Islet precursor cell (in vitro differentiated cells): ENCODE results near the gene SKAP1.
"Not testable (repeated sequence)": the region's sequence is repeated elsewhere in the genome, so short reads cannot be mapped to it uniquely, and the experiment has no call there.

ENCODE experiments used
- DNase-seq: peaks from one replicate; pipeline ENCODE4 v3.0.0-alpha.2; 2018

Gene SKAP1

DNA sequence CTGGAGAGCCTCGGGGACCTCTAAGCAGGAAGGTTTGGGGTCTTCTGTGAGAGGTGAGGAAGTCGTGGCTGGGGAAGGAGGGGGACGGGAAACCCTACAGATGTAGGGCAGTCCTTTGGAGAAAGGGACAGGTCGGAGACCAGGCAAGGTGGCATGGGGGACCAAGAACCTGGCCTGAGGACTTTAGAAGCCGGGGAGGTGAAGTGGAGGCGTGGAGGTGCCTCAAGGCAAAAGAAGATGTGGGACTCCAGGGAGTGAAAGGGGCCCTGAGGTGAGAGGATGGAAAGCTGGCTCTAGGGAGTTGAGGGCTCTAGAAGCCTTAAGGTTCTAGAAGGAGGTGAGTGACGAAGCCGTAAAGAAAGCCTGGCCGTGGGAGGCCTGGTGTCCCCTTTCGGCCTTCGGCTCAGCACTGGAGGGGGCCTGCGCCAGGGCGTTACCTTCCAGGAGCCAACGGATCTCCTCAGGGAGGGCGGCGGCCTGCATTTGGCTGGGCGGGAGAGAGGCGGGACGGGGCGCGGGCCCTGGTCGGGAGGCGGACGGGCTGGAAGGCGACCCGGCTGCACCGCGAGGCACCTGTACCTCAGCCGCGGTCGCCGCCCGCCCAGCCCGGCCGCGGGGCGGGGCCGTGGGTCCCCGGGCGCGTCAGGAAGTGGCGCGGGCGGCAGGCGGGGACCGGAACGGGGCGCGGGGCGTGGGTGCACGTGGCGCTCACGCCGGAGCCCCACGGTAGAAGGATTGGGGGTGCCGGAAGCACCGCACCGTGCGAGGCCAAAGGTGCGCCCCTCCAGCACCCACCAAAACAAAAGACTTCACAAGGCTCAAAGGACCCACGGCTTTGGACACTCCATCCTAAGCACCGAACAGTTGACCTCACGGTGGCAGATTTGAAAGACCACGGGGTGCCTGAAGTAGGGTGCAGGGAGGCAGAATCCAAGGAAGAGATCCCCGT, at the start of gene SKAP1:
Gene SKAP1, minus strand, starts transcription at position 577 of the 949 bp plus-strand sequence.
- DNase-seq = no peak

- DNase-seq = no peak
Measured at GRCh38 chr17:48479014-48479402, 49.0 kb upstream of the SKAP1 start.

DNA sequence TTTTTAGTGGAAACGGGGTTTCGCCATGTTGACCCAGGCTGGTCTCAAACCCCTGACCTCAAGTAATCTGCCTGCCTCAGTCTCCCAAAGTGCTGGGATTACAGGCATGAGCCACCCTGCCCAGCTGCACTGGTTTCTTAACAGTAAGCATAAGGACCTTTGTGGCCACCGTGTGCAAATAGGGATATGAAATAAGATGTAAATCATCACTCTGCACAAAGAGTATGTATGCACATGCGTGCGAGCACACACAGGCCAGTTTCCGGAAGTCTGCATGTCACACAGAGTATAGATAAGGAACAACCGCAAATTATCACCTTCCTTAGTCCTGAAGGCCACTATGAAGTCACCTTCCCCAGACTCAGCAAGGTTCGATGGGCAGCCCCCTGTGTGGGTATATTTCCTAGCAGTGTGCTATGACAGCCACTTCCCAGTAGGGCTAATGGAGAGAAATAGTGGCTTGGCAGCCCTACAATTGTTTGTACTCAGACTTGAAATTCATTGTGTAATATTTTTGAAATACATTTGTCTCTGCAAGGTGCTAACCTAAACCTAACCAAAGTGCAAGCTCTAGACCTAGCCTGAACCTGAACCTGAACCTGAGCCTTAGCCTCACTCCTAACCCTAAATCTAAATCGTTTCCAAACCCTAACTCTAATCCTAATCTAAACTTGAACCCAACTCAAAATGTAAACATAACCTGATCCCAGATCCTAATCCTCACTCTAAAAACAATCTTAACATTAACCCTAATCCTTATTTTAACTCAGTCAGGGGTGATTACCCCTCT, 48.4 kb upstream of the SKAP1 start:
- no peak for DNase-seq

- no peak for DNase-seq
Measured at GRCh38 chr17:48477221-48477620, 47.2 kb upstream of the SKAP1 start.

GRCh38 chr17:48472411-48473281, 42.6 kb upstream of the SKAP1 start:
- peak; percentile 92 for DNase-seq

DNA sequence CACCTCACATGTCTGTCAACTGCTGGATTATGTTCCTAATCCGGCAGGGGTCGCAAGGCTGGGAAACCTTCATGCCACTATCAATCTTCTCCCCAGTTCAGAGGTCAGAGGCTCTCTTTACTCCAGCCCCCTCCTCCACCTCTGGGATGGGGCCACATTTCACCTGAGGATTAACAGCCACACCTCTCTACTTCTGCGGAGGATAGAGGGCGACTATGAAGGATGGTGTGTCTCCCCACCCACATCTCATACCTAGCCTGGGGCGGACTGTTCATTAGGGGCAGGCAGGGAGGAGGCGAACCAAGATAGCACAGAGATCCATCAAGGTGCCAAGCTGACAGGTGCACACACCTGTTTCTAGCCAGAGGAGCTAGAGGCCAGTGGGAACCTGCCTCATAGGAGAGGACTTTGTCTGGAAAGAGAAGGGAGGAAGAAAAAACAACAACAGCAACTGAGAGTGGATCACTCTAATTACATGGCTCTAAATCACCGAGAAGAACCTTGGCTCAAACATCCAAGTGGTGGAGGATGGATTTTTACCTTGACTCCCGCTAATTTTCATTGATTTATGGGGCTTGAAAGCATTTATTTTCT, 41.9 kb upstream of the SKAP1 start:
- no peak for DNase-seq

GRCh38 chr17:48470388-48471034, 40.5 kb upstream of the SKAP1 start:
- DNase-seq = no peak

DNA sequence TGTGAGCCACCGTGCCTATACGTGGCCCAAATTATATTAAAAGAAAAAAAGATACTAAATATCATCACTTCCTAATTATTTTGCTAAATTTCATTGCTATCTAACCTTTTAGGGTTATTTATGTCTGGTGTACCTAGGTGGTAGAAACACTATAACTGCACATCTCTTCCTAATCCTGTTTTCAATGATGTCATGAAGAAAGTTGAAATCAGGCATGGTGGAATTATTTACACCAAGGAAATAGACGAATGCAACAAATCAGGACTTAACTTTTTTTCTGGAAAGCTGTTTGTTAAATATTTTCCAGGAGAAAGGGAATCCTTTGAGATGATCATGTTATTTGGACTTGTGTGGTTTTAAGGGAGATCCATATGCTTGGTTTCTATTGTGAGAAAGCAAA, 39.2 kb upstream of the SKAP1 start:
- no peak for DNase-seq

- no peak for DNase-seq
Measured at GRCh38 chr17:48468299-48468698, 38.3 kb upstream of the SKAP1 start.

DNA sequence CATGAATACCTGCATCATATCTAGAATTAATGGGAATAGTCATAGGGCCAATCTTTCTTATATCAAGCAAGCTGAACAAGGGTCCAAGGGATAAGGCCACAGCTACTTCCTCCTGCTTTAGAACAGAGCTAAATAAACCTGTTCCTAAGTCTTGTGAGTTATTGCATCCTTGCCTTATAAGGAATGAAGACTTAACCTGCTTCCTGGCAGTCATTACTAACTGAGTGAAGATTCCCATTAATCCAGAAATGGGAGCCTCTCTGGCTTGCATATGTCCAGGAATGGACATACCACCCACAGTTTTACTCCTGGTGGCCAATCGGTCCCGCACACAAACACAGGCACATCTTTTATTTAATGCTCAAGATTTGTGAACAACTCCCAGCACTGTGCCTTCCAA, 35.9 kb upstream of the SKAP1 start:
- no peak for DNase-seq

DNA sequence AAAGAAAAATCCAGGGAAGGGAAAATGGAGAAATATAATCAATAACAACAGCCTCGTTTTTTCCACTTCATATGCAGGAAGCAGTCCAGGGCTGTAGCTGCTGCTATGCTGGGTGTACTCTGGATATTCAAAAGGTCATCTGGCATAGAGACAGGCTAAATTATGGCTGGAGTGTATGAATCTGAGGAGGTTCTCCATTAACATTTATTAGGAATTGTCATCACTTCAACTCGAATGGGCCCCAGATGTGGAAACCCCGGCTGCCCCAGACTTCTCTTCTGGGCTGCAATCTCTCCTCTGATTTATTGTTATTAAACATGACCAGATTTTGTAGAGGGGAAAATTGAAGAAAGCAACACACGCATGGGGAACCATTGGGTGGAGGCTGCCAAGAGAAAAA, 33.5 kb upstream of the SKAP1 start:
- DNase-seq = no peak

GRCh38 chr17:48462946-48463345, 32.9 kb upstream of the SKAP1 start:
- DNase-seq = no peak

- DNase-seq = no peak
Measured at GRCh38 chr17:48460052-48460451, 30.0 kb upstream of the SKAP1 start.

DNA sequence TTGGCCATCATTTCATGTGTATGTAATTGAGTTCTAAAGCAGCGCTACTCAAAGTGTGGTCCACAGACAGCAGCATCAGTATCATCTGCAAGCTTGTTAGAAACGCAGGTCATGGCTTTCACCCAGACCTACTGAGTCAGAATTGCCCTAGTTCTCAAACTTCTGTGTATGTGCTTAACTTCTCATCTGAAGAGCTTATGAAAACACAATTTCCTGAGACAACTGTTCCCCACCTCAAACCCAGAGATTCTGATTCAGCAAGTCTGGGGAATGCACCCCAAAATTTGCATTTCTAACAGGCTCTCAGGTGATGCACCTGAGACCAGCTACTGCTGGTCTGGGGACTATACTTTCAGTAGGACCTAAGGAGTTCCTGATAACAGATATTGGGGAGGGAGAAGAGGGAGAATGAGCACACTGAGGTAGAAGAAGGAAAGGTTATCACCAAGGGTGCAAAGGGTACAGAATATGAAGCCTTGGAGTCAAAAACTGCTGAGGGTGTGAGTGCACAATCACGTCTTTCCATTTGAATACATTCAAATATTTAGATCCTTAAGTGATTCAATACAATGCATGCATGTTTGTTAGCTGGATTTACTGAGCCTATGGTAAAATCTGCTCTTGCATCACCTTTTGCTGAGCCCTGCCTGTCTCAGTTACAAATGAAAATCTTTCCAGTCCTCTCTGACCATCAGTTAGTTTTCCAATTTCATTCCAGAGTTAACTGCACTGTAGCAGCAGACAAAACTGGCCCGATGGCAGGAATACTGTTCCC, 29.2 kb upstream of the SKAP1 start:
- no peak for DNase-seq

GRCh38 chr17:48457080-48457836, 27.2 kb upstream of the SKAP1 start:
- DNase-seq = peak; percentile 84

DNA sequence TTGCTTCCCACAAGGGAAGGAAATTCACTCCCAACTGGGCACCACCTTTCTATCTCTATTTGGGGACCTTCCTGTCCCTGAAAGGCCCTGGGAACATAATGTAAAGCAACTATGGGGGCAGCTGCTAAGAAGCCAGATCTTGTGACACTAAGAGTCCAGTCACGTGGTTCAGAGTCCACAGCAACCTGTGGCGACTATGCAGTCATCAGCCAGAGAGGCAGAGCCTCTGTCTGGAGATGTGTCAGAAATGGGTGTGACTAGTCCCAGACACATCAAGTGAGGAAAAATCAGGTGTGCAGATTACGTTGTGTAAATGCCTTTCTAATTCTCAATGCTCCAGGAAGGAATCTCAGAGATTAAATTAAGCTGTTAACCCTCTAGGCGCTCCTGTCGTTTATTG, 26.6 kb upstream of the SKAP1 start:
- DNase-seq = peak; percentile 86

DNA sequence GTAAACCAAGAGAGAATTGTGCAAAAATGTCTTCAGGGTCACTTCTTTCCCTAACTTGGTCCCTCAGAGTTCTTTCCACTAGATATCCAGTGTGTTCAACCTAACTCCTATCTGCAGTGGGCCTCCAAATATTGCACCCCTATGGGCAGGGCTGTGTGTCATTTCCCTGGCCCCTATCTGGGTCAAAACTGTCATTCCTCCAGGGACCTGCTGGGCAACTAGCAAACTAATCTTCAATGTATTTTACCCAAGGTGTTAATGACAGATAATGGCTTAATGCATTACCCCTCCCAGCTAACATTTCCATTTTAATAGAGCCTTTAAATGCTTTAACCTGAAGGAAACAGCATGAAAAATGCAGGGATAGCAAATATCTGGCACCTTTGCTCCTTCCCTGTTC, 25.8 kb upstream of the SKAP1 start:
- DNase-seq = no peak

GRCh38 chr17:48453447-48453846, 23.4 kb upstream of the SKAP1 start:
- peak; percentile 64 for DNase-seq

DNA sequence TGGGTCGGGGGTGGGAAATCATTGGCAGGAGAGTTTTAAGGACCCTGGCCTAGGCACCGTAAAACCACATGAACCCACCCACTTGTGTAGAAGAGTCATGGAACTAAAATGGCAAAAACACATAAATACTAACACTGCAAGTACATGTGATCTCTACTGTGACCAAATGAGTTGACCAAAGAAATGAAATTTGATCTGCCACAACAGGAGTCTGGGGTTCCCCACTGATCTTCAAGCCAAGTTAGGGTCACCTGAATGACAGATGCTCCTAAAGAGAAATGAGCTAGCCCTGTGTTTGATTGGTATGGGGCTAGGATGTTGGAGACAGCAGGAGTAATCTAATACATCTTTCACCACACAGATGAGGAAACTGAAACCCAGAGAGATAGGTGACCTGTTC, 21.5 kb upstream of the SKAP1 start:
- no peak for DNase-seq

GRCh38 chr17:48449335-48449734, 19.3 kb upstream of the SKAP1 start:
- not testable (repeated sequence) for DNase-seq

DNA sequence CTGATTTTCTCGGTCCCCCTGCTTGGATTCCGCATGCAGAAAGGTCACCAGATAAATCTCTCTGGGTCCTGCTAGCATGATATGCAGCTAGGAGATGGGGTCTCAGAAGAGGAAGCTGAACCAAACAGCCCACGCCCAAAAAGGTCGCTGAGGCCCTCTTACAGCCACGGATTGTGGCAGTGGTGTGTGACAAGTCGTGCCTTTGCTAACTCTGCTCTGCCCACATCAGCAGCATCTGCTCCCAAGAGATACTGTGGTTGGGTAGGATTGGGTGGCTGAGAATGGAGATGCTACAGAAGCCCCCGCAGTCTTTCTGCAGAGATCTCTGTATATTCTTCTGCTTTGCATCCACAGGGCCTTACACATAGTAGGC, 15.2 kb upstream of the SKAP1 start:
- DNase-seq = no peak
